Measurements from ENCODE around the gene PIGH.

Gene PIGH

DNA sequence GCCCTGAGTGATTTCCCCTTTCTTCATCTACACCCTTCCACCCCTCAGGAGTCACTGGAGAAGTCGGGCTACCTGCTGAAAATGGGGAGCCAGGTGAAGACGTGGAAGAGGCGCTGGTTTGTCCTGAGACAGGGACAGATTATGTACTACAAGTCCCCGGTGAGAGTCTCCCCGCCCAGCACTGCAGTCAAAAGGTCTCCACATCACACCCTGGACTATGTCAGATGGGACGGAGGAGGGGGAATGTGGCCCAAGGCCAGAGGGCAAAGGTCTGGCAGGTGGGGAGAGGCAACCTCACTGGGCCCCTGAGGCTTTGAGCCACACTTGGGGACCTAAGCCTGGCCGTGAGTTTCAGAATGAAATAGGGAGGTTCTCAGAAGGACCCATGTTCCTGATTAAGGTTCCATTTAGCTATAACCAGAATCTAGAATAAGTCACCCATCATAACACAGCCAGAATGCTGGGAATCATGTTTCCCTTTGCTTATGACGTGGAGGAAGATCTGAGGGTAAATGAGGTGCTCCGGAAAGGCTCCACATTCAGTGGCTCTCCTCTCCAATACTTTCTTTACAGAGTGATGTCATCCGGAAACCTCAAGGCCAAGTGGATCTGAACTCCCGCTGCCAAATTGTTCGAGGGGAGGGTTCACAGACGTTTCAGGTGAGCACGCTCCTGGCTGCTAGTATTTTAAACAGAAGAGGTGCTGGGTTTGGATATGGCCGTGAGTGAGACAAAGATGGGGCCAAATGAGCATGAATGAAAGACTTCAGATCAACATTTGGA lies 26.6 kb downstream of the PIGH start:
- DNase-seq, result no peak

- DNase-seq, result no peak
Measured at GRCh38 chr14:67572608-67573007, 27.5 kb downstream of the PIGH start.

GRCh38 chr14:67571991-67572323 lies 28.1 kb downstream of the PIGH start:
- DNase-seq, result no peak

GRCh38 chr14:67571275-67571990 lies 28.6 kb downstream of the PIGH start:
- peak; percentile 11 for DNase-seq

DNA sequence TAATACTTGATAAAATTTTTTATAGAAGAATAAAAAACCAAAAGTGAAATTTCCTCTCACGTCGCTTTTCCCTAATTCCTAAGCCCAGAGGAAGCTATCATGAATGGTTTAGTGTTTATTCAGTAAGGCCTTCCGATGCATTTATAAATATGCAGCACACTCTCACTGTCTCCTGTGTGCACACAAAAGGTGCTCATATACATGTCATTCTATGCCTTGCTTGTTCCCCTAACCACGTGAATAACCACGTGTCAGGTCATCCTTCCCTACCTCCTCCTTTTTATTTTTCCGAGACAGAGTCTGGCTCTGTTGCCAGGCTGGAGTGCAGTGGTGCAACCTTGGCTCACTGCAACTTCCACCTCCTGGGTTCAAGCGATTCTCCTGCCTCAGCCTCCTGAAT lies 29.6 kb downstream of the PIGH start:
- no peak for DNase-seq

DNA sequence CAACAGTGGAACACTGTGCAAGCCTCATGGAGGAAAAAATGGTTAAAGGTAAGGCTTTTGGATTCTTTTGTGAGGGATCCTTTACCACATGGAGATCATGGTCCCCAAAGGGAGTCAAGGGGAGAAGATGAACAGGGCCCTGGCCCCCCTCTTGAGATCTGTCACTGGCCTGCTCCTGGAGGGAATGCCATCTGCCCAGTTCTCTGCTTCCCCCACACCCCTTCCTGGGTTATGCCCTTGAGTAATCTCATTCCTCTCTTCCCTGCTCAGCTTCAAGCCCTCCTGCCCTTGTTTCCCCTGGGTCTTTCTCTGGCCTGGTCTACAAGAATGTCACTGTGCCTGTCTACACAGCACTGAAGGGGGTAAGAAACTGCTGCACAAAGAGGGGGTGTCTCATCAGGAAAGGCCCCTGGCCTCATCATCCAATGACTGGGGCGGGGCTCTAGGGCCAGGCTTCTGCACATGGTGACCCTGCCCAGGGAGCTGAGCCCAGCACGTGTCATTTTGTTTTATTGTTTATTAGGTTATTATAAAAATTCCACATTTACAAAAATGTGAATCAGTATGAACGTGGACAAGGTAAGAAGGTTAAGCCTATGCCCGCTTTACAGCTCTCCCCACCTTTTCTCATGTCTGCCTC lies 30.3 kb downstream of the PIGH start:
- no peak for DNase-seq

GRCh38 chr14:67569011-67569650 lies 30.9 kb downstream of the PIGH start:
- DNase-seq, result no peak

- no peak for DNase-seq
Measured at GRCh38 chr14:67567654-67568053, 32.4 kb downstream of the PIGH start.

DNA sequence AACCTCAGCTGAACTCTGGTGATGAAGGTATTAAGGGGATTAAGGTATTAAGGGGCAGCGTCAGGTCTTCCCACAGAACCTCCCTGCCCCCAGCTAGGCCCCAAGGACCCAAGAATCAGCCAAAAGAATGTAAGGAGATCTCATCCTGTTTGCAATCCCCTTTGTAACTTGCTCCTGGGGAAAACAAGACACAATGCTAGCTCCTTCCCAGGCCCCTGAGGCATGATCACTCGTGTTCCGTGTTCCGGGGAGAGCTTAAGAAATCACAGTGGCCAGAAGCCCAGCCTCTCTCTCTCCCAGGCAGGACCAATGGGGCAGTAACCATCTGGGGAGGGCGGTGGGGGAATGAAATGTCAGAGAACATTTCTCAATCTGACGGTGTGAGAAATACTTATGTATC lies 33.2 kb downstream of the PIGH start:
- no peak for DNase-seq

DNA sequence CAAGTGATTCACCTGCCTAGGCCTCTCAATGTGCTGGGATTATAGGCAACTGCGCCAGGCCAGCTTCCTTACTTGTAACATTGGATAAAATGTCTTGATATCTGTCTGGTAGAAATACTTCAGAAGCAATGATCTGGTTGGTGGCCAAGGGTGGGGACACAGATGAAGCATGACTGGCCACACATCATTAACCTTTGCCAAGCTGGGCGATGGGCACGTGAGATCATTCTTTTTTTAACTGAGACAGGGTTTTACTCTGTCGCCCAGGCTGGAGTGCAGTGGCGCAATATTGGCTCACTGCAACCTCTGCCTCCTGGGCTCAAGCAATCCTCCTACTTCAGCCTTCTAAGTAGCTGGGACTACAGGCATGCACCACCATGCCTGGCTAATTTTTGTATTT lies 35.8 kb downstream of the PIGH start:
- no peak for DNase-seq

DNA sequence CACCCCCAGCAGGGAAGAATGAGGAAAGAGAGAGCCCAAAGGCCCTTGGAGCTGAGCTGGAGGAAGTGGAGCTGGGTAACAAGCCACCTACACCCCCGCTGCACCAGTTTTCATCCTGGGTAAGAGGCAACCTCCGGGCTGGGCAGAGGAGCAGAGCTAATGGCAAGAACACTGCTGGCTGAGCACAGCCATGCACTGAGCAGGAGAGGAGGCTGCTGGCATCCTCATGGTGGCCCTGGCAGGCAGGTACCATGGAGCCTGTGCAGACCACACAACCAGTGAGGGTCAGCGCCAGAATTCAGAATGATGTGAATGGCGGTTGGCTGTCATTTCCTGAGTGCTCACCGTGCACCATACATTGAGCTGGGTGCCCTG lies 37.3 kb downstream of the PIGH start:
- no peak for DNase-seq

- no peak for DNase-seq
Measured at GRCh38 chr14:67562025-67562775, 37.9 kb downstream of the PIGH start.

- no peak for DNase-seq
Measured at GRCh38 chr14:67559639-67560038, 40.4 kb downstream of the PIGH start.

GRCh38 chr14:67557656-67558055 lies 42.4 kb downstream of the PIGH start:
- no peak for DNase-seq

DNA sequence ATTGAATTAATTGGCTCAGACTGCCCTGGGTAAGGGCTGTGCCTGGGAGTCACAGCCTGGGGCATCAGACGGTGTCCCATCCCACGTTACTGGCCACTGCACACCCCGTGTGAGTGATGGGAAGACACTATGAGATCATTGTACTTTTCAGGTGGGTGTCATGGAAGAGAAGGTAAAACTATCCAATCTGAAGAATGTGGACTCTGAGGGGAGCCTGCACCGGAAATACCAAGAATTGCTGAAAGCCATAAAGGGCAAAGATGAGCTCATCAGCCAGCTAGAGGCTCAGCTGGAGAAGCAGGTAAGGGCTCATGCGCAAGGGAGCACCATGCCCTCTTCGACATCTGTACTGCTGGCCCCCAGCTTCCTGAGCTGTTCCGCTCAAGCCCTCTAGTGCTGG lies 43.0 kb downstream of the PIGH start:
- DNase-seq, result no peak

GRCh38 chr14:67556671-67557070 lies 43.4 kb downstream of the PIGH start:
- DNase-seq, result no peak

- no peak for DNase-seq
Measured at GRCh38 chr14:67555518-67556090, 44.5 kb downstream of the PIGH start.

- no peak for DNase-seq
Measured at GRCh38 chr14:67554341-67554740, 45.7 kb downstream of the PIGH start.

GRCh38 chr14:67553547-67553946 lies 46.5 kb downstream of the PIGH start:
- DNase-seq, result no peak

DNA sequence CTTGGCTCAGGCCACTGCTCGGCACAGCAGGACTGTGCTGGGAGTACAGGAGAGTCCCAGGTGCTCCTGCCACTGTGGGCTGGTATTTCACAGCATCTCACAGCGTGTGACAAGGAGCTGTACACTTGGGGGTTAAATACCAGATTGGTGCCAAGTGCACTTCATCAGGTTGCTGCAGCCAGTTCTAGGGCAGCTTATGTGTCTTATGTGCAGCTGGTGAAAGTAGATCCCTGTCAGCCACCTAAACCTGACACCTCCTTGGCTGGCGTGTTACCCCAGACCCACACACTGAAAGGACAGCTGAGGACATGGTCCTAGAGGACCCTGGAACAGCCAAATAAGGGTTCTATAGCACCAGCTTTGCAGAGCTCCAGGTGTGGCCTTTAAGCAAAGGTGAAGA lies 48.1 kb downstream of the PIGH start:
- DNase-seq, result no peak

DNA sequence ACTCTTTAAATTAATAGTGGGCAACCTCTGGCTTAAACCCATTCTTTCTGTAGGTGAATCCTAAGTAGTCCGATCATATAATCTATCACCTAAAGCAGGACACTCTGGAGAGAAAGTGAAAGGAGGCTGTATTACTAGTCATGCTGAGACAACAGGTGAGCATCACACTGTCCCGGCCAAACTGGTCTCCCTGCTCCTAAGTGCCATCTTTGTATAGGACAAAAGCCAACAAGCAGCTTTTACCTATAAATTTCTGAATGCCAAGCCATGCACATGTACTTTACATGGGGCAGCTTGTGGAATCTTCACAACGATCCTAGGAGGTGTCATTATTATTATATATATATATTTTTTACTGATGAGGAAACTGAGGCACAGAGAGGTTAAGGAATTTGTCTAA lies 48.9 kb downstream of the PIGH start:
- DNase-seq, result no peak

GRCh38 chr14:67549734-67550133 lies 50.3 kb downstream of the PIGH start:
- no peak for DNase-seq

Measured in NCI-H1436 (cell line).